Hepatocyte (in vitro differentiated cells): Measurements from ENCODE around the gene ADAMTS12. TPM values are rescaled to one million over a fixed set of nuclear protein-coding genes. Genes with fewer than 3 reads are reported as not detected.

Experiments used
- DNase-seq: peaks from one replicate; pipeline ENCODE4 v3.0.0-alpha.2; 2016; ENCODE audit warnings: low spot score
- H2AFZ ChIP-seq: fragments of 200-600 bp; sonication (generic); 2 replicates; pipeline ENCODE4 v1.6.0; 2016; ENCODE audit warnings: antibody characterized with exemption, mild to moderate bottlenecking
- H3K27ac ChIP-seq: fragments of 200-600 bp; sonication (generic); 2 replicates; pipeline ENCODE4 v1.5.1; 2016; ENCODE audit warnings: mild to moderate bottlenecking
- H3K27me3 ChIP-seq: fragments of 200-600 bp; sonication (generic); 2 replicates; pipeline ENCODE4 v1.6.1; 2016
- H3K36me3 ChIP-seq: fragments of 200-600 bp; sonication (generic); replicated peaks from 2 replicates; pipeline ENCODE4 v1.5.1; 2016; ENCODE audit warnings: low read depth; ENCODE audit not compliant: insufficient read depth
- H3K4me1 ChIP-seq: fragments of 200-600 bp; sonication (generic); 2 replicates; pipeline ENCODE4 v1.5.1; 2016; ENCODE audit warnings: mild to moderate bottlenecking, moderate library complexity; ENCODE audit not compliant: insufficient read depth
- H3K4me2 ChIP-seq: fragments of 200-600 bp; sonication (generic); 2 replicates; pipeline ENCODE4 v1.6.0; 2016
- H3K4me3 ChIP-seq: fragments of 200-600 bp; sonication (generic); 2 replicates; pipeline ENCODE4 v1.5.1; 2016; ENCODE audit warnings: mild to moderate bottlenecking
- H3K79me2 ChIP-seq: fragments of 200-600 bp; sonication (generic); 2 replicates; pipeline ENCODE4 v1.6.0; 2017; ENCODE audit warnings: mild to moderate bottlenecking
- H3K9me2 ChIP-seq: fragments of 200-600 bp; sonication (generic); replicated peaks from 2 replicates; pipeline ENCODE4 v1.6.0; 2017; ENCODE audit warnings: mild to moderate bottlenecking; ENCODE audit not compliant: insufficient read depth
- H3K9me3 ChIP-seq: fragments of 200-600 bp; sonication (generic); 2 replicates; pipeline ENCODE4 v1.5.1; 2016; ENCODE audit warnings: low read depth, mild to moderate bottlenecking
- H4K20me1 ChIP-seq: fragments of 200-600 bp; sonication (generic); 2 replicates; pipeline ENCODE4 v1.6.0; 2016; ENCODE audit warnings: mild to moderate bottlenecking; ENCODE audit not compliant: insufficient read depth, poor library complexity, severe bottlenecking
- CTCF ChIP-seq: fragments of 200-600 bp; sonication (generic); IDR thresholded peaks from 2 replicates; pipeline ENCODE4 v1.5.1; 2016; ENCODE audit warnings: antibody characterized with exemption, mild to moderate bottlenecking; ENCODE audit not compliant: poor library complexity
- EZH2 ChIP-seq: fragments of 200-600 bp; sonication (generic); IDR thresholded peaks from 2 replicates; pipeline ENCODE4 v1.6.1; 2016; ENCODE audit warnings: antibody characterized with exemption, mild to moderate bottlenecking, borderline replicate concordance
- EZH2phosphoT487 ChIP-seq: fragments of 200-600 bp; sonication (generic); IDR thresholded peaks from one replicate; pipeline ENCODE4 v1.6.1; 2018; ENCODE audit warnings: antibody characterized with exemption, mild to moderate bottlenecking, low read depth, moderate library complexity; ENCODE audit not compliant: unreplicated experiment, severe bottlenecking
- WGBS: methylation state at CpG from one replicate; pipeline ENCODE4 v1.1.6; 2016; ENCODE audit warnings: low lambda C conversion rate; ENCODE audit errors: missing lambda C conversion rate; 5-methylcytosine and 5-hydroxymethylcytosine counted together
- polyA plus RNA-seq: library from polyadenylated mRNA; unstranded; fragments of >200 nt; fragmentation: Nextera tagmentation; extraction: Ambion mirVana; gene quantifications from 2 replicates; pipeline ENCODE4 v1.2.1, GENCODE V29; 2016
- total RNA-seq: library from RNA; depleted of rRNA; stranded (reverse); fragments of >200 nt; gene quantifications from 2 replicates; pipeline ENCODE4 v1.2.3, GENCODE V29; 2014

ADAMTS12 gene
- total and polyA plus RNA-seq, 2 experiments from 2014 or later, result 3.2 to 8.9 TPM

GRCh38 chr5:33701251-33701650, 190.5 kb downstream of the ADAMTS12 start:
- no peak for DNase-seq
- Histone ChIP-seq H4K20me1 (no peaks in the 10 kb centered on the region), H3K36me3 (no peaks in the 10 kb centered on the region), H3K4me2 (no peak overlapping the region), H3K27ac (no peak overlapping the region), H2AFZ (no peak overlapping the region), H3K9me3 (no peaks in the 10 kb centered on the region), H3K79me2 (no peaks in the 10 kb centered on the region), H3K4me1 (no peaks in the 10 kb centered on the region), H3K9me2 (no peaks in the 10 kb centered on the region), H3K4me3 (no peak overlapping the region), H3K27me3 (no peaks in the 10 kb centered on the region)
- TF ChIP-seq CTCF, result no peak
- 92% methylated on average over 3 of the region's 3 CpGs for WGBS

GRCh38 chr5:33696411-33696810, 195.4 kb downstream of the ADAMTS12 start:
- WGBS, result 98% methylated on average over 3 of the region's 3 CpGs
- no peak overlapping the region for H3K4me3 ChIP-seq
- no peak for TF ChIP-seq CTCF
- no peak for TF ChIP-seq EZH2phosphoT487
- TF ChIP-seq EZH2, result no peak
- DNase-seq, result no peak
- H2AFZ ChIP-seq, result no peak overlapping the region
- no peak overlapping the region for H3K4me2 ChIP-seq
- H3K4me1 ChIP-seq, result no peaks in the 10 kb centered on the region
- no peaks in the 10 kb centered on the region for H4K20me1 ChIP-seq
- peaks cover 4% of the 10 kb centered on the region for H3K9me3 ChIP-seq
- no peaks in the 10 kb centered on the region for H3K79me2 ChIP-seq
- no peak overlapping the region for H3K27ac ChIP-seq
- H3K27me3 ChIP-seq, result no peaks in the 10 kb centered on the region
- no peaks in the 10 kb centered on the region for H3K9me2 ChIP-seq
- no peaks in the 10 kb centered on the region for H3K36me3 ChIP-seq

GRCh38 chr5:33692980-33693379, 198.8 kb downstream of the ADAMTS12 start:
- 83% methylated on average over 2 of the region's 2 CpGs for WGBS

More at GRCh38 chr5:33692980-33693379, 198.8 kb downstream of the ADAMTS12 start:
- H3K36me3 ChIP-seq, result no peaks in the 10 kb centered on the region
- no peak overlapping the region for H3K27ac ChIP-seq
- DNase-seq, result no peak
- H3K4me2 ChIP-seq, result no peak overlapping the region
- no peak for TF ChIP-seq CTCF
- TF ChIP-seq EZH2, result no peak
- no peak for TF ChIP-seq EZH2phosphoT487
- no peaks in the 10 kb centered on the region for H3K4me1 ChIP-seq
- H3K9me3 ChIP-seq, result peaks cover 4% of the 10 kb centered on the region
- H2AFZ ChIP-seq, result no peak overlapping the region
- no peaks in the 10 kb centered on the region for H3K9me2 ChIP-seq
- H3K79me2 ChIP-seq, result no peaks in the 10 kb centered on the region
- no peak overlapping the region for H3K4me3 ChIP-seq
- no peaks in the 10 kb centered on the region for H4K20me1 ChIP-seq
- H3K27me3 ChIP-seq, result no peaks in the 10 kb centered on the region
